HG03521 (cell line): ENCODE measurements around the gene NEK7.

Source experiments
- ATAC-seq: cut with Tn5 transposase; IDR thresholded peaks from one replicate; pipeline ENCODE4 v1.9.1; 2021; ENCODE audit warnings: mild to moderate bottlenecking, moderate library complexity; ENCODE audit not compliant: unreplicated experiment

The NEK7 gene

GRCh38 chr1:198333744-198334143 lies 176.9 kb downstream of the NEK7 start:
- ATAC-seq, result no peak

- ATAC-seq, result no peak
Measured at GRCh38 chr1:198335663-198336062, 178.9 kb downstream of the NEK7 start.

GRCh38 chr1:198337886-198338285 lies 181.1 kb downstream of the NEK7 start:
- ATAC-seq, result no peak

DNA sequence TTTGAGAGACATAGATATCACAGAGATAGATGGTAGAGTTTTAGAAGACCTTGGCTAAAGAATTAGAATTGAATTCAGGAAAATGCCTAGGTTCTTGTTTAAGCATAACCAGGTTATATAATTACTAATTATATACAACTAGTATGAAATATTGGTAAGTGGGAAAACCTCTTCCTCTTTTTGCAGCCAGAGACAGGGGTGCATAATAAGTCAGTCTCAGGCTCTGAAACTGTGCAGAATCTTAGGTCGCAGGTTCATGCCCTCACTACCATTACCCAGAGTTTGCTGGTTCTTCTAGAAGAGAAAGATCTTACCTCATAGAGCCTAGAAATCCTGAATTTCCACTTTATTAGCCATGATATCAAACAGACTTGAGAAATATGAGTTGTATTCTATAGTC lies 183.3 kb downstream of the NEK7 start:
- ATAC-seq, result no peak

- no peak for ATAC-seq
Measured at GRCh38 chr1:198346178-198346577, 189.4 kb downstream of the NEK7 start.

DNA sequence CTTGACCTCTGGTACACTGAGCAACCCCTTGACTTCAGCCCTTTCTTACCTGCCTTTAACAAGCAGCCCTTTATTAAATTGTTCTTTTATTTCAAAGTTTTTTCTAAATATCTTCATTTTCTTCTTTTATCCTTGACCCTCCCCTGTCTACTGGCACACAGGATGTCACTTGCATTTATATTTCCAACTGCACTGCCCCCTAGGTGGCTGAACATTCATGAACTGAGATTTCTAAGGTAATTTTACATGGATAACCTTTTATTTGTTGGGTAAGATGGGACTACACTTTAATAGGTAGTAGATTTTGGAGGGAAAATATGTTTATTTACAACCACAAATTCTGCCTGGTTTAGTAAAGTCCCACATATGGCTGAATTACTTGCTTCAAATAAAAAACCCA lies 193.7 kb downstream of the NEK7 start:
- ATAC-seq, result no peak

GRCh38 chr1:198352975-198353695 lies 196.3 kb downstream of the NEK7 start:
- ATAC-seq, result peak; percentile 78

GRCh38 chr1:198357937-198358336 lies 201.1 kb downstream of the NEK7 start:
- ATAC-seq, result no peak

DNA sequence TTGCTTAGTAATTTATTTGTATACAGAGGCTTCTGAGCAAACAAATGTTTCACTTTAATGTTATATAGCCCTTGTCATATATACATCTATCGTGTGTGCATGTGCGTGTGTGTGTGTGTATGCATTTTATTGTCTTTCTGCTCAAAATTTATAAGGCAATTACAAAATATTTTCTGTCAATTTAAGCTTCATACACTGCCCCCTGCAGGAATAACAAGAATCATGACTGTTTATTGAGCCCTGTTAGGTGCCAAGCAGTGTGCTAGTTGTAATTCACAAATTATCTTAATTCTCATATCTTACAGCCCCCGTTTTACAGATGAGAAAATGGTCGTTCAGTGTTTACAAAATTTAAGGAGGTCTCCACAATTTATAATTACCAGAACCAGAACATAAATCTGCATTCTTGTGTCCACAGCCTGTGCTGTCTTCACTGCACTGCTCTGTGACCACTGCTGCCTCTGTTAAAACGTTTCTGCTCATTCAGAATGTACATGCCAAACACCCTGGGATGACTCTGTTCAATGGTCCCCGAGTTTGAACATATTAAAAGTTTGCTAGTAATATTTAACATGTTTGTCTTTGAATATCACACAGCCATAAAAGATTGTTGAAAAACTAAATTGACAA lies 202.3 kb downstream of the NEK7 start:
- ATAC-seq, result no peak

- no peak for ATAC-seq
Measured at GRCh38 chr1:198360208-198360729, 203.5 kb downstream of the NEK7 start.

GRCh38 chr1:198361237-198361767 lies 204.5 kb downstream of the NEK7 start:
- no peak for ATAC-seq

DNA sequence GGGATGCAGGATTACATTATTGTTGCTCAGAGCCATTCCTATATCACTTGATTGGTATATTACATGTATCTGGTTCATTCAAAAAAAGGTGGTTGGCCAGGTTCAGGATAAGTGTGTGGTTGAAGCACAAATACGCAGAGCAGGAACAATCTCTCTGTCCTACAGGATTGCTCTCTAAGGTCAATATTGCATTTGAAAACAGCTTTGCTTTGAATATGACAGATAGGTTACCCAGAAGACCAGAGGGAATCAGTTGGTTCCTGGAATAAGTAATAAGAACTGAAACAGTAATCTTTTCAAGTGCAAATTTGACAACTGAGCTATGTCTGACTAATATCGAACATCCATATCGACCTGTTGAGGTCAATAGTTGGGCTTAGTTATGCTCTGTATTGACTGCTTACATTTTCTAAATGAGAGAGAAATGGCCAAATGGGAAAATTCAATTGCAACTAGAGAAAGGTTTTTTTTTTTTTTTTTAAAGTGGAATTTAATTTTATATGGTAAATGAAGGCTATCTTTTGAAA lies 206.9 kb downstream of the NEK7 start:
- ATAC-seq, result peak; percentile 62

DNA sequence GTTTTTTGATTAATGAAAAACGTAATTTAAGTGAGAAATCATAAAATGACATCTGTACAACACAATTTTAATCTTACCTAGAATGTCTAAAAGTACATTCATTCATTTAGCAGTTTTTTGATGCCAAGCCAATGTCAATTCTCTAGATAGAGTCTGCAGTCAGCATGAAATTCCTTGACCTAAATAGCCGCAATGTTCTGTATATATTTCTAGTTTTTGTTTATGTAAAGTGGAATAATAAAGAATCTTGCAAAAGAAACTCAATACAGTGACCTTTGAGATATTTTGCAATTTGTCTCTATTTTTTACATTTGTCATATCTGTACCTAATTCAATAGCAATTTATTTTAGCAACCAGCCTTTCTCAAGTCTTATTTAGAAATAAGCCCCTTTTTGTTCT lies 207.7 kb downstream of the NEK7 start:
- ATAC-seq, result no peak

GRCh38 chr1:198367296-198367695 lies 210.5 kb downstream of the NEK7 start:
- ATAC-seq, result no peak

GRCh38 chr1:198370996-198371395 lies 214.2 kb downstream of the NEK7 start:
- no peak for ATAC-seq
